Adipocyte (in vitro differentiated cells): ENCODE measurements around the gene ANKRD13C.
A peak's percentile ranks its signal among the peaks of the same experiment; 100 is the strongest.
"Not testable (repeated sequence)": the region's sequence is repeated elsewhere in the genome, so short reads cannot be mapped to it uniquely, and the experiment has no call there.

Experiments used
- DNase-seq: peaks from one replicate; pipeline ENCODE4 v3.0.0-alpha.2; 2015; ENCODE audit warnings: low read depth
- H3K27me3 ChIP-seq: replicated peaks from 2 replicates; pipeline ENCODE4 v1.7.0; 2013; ENCODE audit warnings: mild to moderate bottlenecking, low read length, moderate library complexity; ENCODE audit not compliant: control insufficient read depth, insufficient read depth
- H3K36me3 ChIP-seq: 2 replicates; pipeline ENCODE4 v1.7.0; 2013; ENCODE audit warnings: low read length, mild to moderate bottlenecking, moderate library complexity; ENCODE audit not compliant: control insufficient read depth, insufficient read depth, severe bottlenecking
- H3K4me1 ChIP-seq: 2 replicates; pipeline ENCODE4 v1.7.0; 2013; ENCODE audit warnings: mild to moderate bottlenecking, low read length, moderate library complexity; ENCODE audit not compliant: control insufficient read depth, insufficient read depth
- H3K4me3 ChIP-seq: 2 replicates; pipeline ENCODE4 v1.7.0; 2013; ENCODE audit warnings: mild to moderate bottlenecking, low read length, moderate library complexity
- H3K9ac ChIP-seq: 2 replicates; pipeline ENCODE4 v1.7.0; 2013; ENCODE audit warnings: mild to moderate bottlenecking, low read length, moderate library complexity
- H3K9me3 ChIP-seq: 2 replicates; pipeline ENCODE4 v1.7.0; 2013; ENCODE audit warnings: mild to moderate bottlenecking, low read length, moderate library complexity; ENCODE audit not compliant: control insufficient read depth

Gene ANKRD13C

DNA sequence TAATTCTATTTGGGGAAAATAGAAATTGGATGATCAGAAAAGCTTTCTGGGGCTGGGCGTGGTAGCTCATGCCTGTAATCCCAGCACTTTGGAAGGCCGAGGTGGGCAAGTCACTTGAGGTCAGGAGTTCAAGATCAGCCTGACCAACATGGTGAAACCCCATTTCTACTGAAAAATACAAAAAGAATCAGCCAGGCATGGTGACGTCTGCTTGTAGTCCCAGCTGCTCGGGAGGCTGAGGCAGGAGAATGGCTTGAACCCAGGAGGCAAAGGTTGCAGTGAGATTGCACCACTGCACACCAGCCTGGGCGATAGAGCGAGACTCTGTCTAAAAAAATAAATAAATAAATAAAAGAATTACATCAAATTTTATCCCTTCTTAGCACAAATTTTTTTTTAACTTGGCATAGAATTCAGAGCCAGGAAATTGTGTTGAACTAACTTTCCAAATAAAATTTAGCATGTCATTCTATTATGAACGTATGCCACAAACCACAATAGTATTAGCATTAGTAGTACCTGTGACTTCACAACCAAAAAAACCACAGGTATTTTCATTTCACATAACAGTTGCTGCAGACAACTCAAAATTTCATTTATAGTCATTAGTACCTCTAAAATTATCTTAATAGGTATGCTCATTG, 4.5 kb upstream of the ANKRD13C start:
- peaks cover 12% of the 10 kb centered on the region for H3K4me1 ChIP-seq
- DNase-seq, result no peak
- H3K4me3 ChIP-seq, result no peak overlapping the region
- no peak overlapping the region for H3K9ac ChIP-seq
- H3K27me3 ChIP-seq, result no peaks in the 10 kb centered on the region
- no peaks in the 10 kb centered on the region for H3K36me3 ChIP-seq
- H3K9me3 ChIP-seq, result no peaks in the 10 kb centered on the region

- Histone ChIP-seq H3K9me3 (no peaks in the 10 kb centered on the region), H3K27me3 (no peaks in the 10 kb centered on the region), H3K4me1 (peaks cover 14% of the 10 kb centered on the region), H3K4me3 (no peak overlapping the region), H3K36me3 (no peaks in the 10 kb centered on the region), H3K9ac (no peak overlapping the region)
- no peak for DNase-seq
Observed at GRCh38 chr1:70355920-70356319, 1.4 kb upstream of the ANKRD13C start.

- Histone ChIP-seq H3K9ac (peak overlapping the region; percentile 98), H3K4me3 (peak overlapping the region; percentile 87), H3K4me1 (peaks cover 14% of the 10 kb centered on the region), H3K36me3 (no peaks in the 10 kb centered on the region), H3K27me3 (no peaks in the 10 kb centered on the region), H3K9me3 (no peaks in the 10 kb centered on the region)
- no peak for DNase-seq
Observed at GRCh38 chr1:70355111-70355407, 537 bp upstream of the ANKRD13C start.

DNA sequence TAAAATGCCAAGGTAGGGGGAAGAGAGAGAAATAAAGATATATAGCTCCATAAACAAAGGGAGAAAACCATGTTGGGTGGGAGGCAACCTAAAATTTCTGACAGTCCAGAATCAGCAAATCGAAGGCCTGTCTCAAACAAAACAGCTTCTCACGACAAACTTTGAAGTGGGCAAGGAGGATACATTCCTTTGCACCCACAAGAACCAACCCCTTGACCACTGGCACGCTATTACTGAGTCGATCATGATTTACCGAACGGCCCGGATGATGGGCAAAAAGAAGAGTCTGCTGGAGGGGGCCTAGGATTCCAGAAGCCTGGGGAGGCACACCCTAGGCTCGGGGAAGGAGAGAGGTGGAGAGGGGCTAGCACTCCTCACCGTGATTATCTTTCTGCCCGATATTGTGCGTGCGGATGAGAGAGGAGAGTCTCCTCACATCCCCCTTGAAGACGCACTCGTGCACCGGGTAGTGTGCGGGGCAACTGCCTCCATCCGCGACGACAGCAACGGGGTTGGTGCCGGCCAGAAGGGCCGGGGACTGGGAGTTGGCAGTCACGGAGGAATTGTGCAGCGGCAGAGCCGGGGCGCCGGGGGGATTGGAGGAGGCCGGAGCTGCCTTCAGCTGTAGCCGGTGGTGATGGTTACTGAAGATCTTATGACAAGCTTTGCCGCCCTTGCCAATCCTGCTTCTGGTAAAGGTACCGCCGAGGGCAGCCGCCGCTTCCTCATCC, 756 bp downstream of the ANKRD13C start:
- Histone ChIP-seq H3K9me3 (no peaks in the 10 kb centered on the region), H3K36me3 (no peaks in the 10 kb centered on the region), H3K4me1 (peaks cover 20% of the 10 kb centered on the region), H3K9ac (peak overlapping the region; percentile 98), H3K4me3 (peak overlapping the region; percentile 87), H3K27me3 (no peaks in the 10 kb centered on the region)
- peak; percentile 82 for DNase-seq

- H3K36me3 ChIP-seq, result no peaks in the 10 kb centered on the region
- H3K4me1 ChIP-seq, result peaks cover 20% of the 10 kb centered on the region
- H3K27me3 ChIP-seq, result no peaks in the 10 kb centered on the region
- no peak for DNase-seq
- no peaks in the 10 kb centered on the region for H3K9me3 ChIP-seq
- H3K4me3 ChIP-seq, result peak overlapping the region; percentile 87
- peak overlapping the region; percentile 98 for H3K9ac ChIP-seq
Observed at GRCh38 chr1:70353044-70353443, 1.5 kb downstream of the ANKRD13C start.

GRCh38 chr1:70349799-70350198, 4.7 kb downstream of the ANKRD13C start:
- not testable (repeated sequence) for H3K4me3 ChIP-seq, H3K9ac ChIP-seq, H3K36me3 ChIP-seq, H3K27me3 ChIP-seq, H3K9me3 ChIP-seq, DNase-seq
- peaks cover 15% of the 10 kb centered on the region for H3K4me1 ChIP-seq

- DNase-seq, result no peak
- peaks cover 15% of the 10 kb centered on the region for H3K4me1 ChIP-seq
- H3K36me3 ChIP-seq, result no peaks in the 10 kb centered on the region
- no peak overlapping the region for H3K4me3 ChIP-seq
- H3K9me3 ChIP-seq, result no peaks in the 10 kb centered on the region
- no peaks in the 10 kb centered on the region for H3K27me3 ChIP-seq
- no peak overlapping the region for H3K9ac ChIP-seq
Observed at GRCh38 chr1:70348399-70349165, 5.9 kb downstream of the ANKRD13C start.

DNA sequence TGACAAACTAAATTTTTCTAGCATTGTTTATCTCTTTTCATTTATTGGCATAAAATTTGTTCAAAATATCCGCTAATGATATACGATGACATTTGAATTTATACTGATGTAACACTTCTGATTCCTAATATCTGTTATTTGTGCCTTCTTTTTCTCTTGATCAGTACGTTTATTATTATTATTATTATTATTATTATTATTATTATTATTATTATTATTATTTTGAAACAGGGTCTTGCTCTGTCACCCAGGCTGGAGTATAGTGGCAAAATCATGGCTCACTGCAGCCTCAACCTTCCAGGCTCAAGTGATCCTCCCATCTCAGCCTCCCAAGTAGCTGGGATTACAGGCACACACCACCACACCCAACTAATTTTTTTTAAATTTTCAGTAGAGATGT, 14.9 kb downstream of the ANKRD13C start:
- H3K36me3 ChIP-seq, H3K4me1 ChIP-seq, H3K9ac ChIP-seq, H3K9me3 ChIP-seq, DNase-seq, H3K4me3 ChIP-seq, H3K27me3 ChIP-seq: not testable (repeated sequence)

- Histone ChIP-seq H3K27me3 (no peaks in the 10 kb centered on the region), H3K36me3 (peaks cover 11% of the 10 kb centered on the region), H3K9me3 (no peaks in the 10 kb centered on the region), H3K9ac (no peak overlapping the region), H3K4me3 (no peak overlapping the region), H3K4me1 (peaks cover 7% of the 10 kb centered on the region)
- no peak for DNase-seq
Observed at GRCh38 chr1:70336050-70336449, 18.5 kb downstream of the ANKRD13C start.

DNA sequence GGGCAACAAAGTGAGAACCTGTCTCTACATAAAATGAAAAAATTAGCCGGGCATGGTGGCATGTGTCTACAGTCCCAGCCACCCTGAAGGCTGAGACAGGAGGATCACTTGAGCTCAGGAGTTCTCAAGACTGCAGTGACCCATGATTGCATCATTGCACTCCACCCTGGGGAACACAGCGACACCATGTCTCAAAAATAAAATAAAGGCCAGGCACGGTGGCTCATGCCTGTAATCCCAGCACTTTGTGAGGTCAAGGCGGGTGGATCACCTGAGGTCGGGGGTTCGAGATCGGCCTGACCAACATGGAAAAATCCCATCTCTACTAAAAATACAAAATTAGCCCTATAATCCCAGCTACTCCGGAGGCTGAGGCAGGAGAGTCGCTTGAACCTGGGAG, 20.1 kb downstream of the ANKRD13C start:
- H3K27me3 ChIP-seq, result no peaks in the 10 kb centered on the region
- peaks cover 7% of the 10 kb centered on the region for H3K4me1 ChIP-seq
- no peak overlapping the region for H3K4me3 ChIP-seq
- H3K36me3 ChIP-seq, result peaks cover 11% of the 10 kb centered on the region
- H3K9me3 ChIP-seq, result no peaks in the 10 kb centered on the region
- no peak overlapping the region for H3K9ac ChIP-seq
- no peak for DNase-seq

DNA sequence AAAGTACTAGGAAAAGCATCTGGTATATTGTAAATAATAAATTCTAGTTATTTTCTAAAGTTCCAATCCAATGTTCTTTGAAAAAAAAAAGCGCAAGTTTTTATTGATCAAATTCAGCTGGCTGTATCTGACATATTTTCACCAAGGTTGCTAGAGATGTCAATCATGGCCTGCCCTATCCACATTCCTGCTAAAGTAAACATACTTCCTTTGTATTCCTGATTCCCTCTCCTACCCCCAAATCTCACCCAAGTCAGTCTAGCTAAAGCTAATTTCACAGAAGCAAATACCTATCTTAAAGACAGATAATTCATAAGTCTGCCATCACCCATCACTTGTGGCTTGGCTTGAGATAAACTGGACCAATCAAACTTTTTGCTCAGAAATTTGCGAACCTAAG, 21.3 kb downstream of the ANKRD13C start:
- DNase-seq, result no peak
- Histone ChIP-seq H3K9me3 (no peaks in the 10 kb centered on the region), H3K4me1 (peaks cover 7% of the 10 kb centered on the region), H3K27me3 (no peaks in the 10 kb centered on the region), H3K9ac (no peak overlapping the region), H3K4me3 (no peak overlapping the region), H3K36me3 (peaks cover 11% of the 10 kb centered on the region)
